HG02885 (cell line): ENCODE results near the gene TMEM97.
A peak's percentile ranks its signal among the peaks of the same experiment; 100 is the strongest.

Experiments
- ATAC-seq: cut with Tn5 transposase; IDR thresholded peaks from one replicate; pipeline ENCODE4 v1.9.1; 2021; ENCODE audit warnings: mild to moderate bottlenecking; ENCODE audit not compliant: unreplicated experiment, poor library complexity

Gene TMEM97

DNA sequence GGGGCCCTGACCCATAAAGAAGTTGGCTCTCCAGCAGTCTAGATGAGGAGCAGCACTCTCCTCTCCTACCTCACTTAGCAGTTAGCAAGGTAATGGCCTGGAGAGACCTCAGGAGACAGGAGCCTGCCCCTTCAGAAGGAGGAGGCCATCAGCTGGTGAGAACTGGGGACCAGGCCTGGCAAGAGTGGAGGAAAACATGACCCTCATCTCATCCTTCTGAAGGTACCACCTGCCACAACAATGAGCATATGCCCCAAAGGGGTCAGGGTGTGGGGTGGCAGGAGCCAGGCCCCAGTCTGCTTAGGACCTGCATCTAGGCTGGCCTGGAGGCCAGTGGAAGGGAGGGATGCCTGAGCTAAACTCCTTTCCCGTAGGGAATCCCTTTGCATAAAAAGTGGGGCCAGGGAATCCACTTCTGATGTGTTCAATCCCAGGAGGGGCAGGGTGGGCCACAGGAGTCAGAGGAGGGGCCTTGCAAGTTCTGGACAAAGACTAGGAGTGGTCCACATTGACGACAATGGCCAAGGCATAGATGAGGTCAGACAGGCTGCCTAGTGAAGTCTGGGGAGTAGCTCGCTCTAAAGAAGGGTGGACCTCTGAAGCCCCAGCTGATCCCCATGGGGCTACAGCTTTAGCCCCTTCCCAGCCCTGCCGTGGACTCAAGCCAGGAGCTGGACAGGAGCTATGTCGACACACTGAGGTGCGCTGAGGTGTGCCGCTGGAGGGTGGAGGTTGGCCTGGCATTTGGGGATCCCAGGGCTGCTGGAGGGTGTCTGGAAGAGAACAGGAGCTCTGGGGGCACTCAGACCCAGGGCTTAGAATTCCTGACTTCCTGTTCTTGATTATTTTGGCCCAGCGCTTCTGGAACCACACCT is 45.0 kb downstream of the TMEM97 start:
- ATAC-seq: no peak

DNA sequence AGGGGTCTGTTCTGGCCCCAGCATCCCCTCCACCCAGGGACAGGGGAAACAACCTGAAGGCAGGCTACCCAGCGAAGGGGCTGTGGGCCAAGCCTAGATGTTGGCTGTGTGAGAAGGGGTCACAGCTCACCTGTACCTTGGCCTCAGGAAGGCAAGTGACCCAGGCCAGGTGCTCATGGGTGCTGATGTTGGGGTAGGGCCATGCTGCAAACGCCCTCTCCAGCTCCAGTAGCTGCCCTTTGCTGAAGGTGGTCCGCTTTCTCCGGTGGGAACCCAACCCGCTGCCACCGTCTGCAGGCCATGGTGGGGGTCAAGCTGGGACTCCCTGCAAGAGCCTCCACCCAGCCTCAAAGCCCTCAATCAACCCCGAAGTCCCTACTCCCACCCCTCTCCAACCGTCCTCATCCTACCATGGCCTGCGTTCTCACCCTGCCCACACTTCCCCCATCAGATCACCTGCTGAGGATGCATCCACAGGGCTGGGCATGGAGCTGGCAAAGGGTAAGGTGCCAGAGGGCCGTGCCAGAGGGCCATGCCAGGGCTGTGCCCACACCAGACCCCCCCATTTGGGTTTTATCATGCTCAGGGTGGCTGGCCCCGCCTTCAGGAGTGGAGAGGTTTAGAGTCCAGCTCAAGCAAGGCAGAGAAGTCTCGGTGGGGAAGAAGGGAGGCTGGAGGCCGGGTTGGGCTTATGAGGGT is 45.8 kb downstream of the TMEM97 start, which contains the start of gene SEBOX:
Gene SEBOX, minus strand, starts transcription at position 535 of the 699 bp plus-strand sequence. Its CDS starts 48 bp downstream, at position 487.
- no peak for ATAC-seq

- no peak for ATAC-seq
Observed at GRCh38 chr17:28365487-28365886, 46.5 kb downstream of the TMEM97 start.

GRCh38 chr17:28366605-28367004 is 47.6 kb downstream of the TMEM97 start:
- no peak for ATAC-seq

DNA sequence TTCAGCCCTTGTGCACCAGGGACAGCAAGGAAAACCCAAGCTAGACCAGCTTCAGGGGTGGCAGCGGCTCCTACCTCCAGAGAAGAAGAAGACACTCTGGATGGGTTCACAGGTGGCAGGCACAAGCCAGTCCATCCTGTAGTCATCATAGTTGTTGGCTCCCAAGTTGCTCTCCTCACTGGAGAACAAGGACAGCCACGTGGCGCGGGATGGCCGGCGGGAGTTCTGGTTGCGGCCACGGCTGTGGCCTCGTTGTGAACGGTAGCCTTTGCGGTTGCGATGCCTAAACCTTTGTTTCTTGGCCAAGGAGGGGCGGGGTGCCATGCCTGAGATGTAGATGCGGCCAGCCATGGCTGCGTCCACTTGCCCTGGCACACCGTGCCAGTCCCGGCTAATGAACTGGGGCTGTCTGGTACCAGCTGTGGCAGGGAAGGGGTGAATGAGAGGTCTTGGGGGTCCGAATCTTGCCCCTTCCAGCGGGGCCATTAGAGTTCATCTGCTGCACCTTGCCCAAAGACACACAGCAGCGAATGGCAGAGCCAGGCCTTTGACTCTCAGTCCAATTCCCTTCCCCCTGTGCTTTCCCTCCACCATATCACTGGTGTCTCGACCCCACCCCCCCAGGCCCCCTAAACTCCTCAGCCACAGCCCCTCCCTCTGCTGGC is 48.8 kb downstream of the TMEM97 start:
- ATAC-seq: no peak

GRCh38 chr17:28368306-28368831 is 49.4 kb downstream of the TMEM97 start:
- no peak for ATAC-seq

DNA sequence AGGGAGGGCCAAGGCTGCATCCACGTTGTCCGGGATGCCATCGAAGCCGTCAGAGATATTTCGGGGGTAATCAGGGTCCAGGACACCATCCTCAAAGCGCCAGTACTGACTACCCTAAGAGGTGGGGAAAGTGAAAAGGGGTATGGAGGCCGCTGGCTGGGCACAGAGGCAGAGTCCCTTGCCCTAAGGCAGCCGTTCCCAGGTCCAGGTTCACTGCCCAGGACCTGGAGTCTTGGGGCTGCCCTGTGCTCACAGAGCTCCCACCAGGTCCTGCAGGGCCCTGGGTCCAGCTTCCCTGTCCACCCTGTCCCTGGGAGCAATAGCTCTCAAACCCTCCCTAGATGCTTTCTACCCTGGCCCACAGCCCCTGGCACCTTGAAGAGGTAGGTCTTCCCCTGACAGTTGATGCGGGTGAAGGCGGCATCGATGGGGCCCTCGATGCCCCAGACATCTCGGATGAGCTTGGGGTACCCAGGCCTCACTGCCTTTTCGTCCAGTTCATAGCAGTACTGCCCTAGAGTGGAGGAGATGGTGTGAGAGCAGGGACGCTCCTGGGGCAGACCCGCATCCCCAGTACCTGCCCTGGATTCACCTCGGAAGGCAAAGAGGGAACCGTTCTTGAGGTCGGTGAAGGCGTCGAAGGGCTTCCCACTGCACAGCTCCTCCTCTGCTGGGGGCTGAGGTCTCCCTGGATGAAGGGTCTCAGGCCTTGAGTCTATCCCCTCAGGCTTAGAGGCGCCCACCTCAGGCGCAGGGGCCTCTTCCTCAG is 50.1 kb downstream of the TMEM97 start:
- ATAC-seq: no peak

GRCh38 chr17:28369684-28370034 is 50.7 kb downstream of the TMEM97 start:
- no peak for ATAC-seq

GRCh38 chr17:28370035-28370743 is 51.2 kb downstream of the TMEM97 start, which contains the start of gene VTN:
VTN (minus strand) TSS chr17:28370307; CDS start chr17:28370203, 104 bp downstream.
- no peak for ATAC-seq

- ATAC-seq: no peak
Observed at GRCh38 chr17:28370744-28371103, 51.7 kb downstream of the TMEM97 start.

DNA sequence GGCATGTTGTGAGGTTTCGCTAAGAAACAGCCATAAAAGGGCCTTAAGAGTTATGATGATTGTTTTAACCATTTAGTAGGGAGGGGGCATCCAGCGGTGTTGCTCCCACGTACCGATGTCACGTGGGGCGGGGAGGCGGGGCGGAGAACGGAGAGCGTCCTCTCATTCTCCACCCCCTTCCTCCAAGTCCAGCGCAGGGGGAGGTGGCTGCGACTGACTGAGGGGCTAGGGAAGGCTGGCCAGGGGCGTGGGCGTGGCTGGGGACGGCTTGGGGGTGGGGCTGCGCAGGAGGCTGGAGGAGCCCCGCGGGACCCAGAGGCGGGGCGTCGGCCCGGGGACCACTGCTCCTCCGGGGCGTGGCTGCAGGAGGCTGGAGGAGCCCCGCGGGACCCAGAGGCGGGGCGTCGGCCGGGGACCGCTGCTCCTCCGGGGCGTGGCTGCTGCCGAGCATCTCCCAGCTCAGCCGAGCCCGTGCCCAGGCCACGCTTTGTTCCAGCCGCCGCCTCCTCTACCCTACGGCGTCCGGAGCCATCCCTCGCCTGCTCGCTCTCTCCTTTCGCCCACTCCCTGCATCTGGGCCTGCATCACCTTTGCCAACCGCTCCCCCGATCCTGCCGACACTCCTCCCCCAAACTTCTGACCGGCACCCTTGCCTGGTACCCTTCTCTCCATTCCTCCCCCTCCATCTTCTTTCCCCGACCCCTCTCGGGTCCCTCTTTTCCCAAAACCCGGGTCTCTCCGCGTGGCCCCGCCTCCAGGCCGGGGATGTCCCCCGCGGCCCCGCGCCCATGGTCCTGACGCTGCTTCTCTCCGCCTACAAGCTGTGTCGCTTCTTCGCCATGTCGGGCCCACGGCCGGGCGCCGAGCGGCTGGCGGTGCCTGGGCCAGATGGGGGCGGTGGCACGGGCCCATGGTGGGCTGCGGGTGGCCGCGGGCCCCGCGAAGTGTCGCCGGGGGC is 52.5 kb downstream of the TMEM97 start, which contains the start of gene SARM1:
Gene SARM1, plus strand, starts transcription at position 450 of the 958 bp plus-strand sequence. Its CDS starts 339 bp downstream, at position 789.
- peak; percentile 86 for ATAC-seq

DNA sequence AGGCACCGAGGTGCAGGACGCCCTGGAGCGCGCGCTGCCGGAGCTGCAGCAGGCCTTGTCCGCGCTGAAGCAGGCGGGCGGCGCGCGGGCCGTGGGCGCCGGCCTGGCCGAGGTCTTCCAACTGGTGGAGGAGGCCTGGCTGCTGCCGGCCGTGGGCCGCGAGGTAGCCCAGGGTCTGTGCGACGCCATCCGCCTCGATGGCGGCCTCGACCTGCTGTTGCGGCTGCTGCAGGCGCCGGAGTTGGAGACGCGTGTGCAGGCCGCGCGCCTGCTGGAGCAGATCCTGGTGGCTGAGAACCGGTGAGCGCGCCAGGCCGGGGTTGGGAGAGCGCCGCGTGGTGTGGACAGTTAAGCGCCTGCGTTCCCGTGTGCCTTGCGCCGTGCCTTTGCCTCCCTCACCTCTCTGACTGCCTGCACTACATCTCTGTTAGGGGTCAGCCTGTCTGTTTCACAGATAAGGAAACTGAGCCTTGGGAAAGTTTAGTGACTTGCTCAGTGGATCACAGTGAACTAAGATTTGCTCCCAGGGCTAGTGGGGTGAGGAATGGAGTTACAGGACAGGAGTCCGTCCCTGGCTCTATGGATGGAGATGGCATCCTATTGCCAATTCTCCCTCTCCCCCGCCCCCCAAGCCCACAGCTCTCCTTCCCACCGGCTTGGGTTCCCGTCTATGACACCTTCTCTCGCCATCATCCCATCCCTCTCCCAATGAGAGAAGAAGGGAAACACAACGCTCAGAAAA is 53.4 kb downstream of the TMEM97 start:
- peak; percentile 15 for ATAC-seq

- no peak for ATAC-seq
Observed at GRCh38 chr17:28372945-28373274, 53.9 kb downstream of the TMEM97 start.
